Stimulated activated CD4-positive, alpha-beta T cell treated with anti-CD3 and anti-CD28 coated beads, Interleukin-1b, Interleukin-23, amount 100 ng/mL, for 48 hours (primary cell): Measurements from ENCODE around the gene SPOCK3.
"Not testable (repeated sequence)": the region's sequence is repeated elsewhere in the genome, so short reads cannot be mapped to it uniquely, and the experiment has no call there.

ENCODE experiments used
- DNase-seq: peaks from one replicate; pipeline ENCODE4 v3.0.0-alpha.2; 2020

SPOCK3 gene

DNA sequence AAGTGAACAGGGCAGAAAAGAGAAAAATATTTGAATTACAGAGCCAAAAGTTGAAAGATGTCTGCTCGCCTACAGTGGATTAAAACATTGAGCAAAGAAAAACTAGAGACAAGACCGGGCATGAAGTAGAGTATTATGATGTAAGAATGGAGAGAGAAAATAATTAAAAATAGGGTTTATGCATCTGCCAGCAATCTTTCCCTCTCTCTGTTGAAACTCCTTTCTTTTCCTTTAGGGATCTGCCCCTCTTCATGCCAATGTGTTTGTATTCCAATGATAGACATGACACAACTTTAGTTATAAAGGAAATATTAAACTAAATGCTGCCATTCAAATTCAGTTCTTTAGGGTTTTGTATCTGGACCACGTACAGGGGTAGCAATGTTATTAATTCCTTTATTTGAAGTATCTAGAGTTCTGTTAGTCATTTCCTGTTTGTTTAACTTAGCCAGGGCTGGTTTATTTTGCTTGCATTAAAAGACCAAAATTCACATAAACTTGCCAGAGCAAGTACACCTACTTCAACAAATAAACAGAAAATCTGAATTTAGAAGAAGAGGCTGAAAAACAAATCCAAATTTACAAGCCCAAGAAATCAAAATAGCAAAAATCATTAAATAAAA is 202.6 kb downstream of the SPOCK3 start:
- DNase-seq = no peak

- DNase-seq = no peak
Observed at GRCh38 chr4:167028976-167029375, 205.3 kb downstream of the SPOCK3 start.

DNA sequence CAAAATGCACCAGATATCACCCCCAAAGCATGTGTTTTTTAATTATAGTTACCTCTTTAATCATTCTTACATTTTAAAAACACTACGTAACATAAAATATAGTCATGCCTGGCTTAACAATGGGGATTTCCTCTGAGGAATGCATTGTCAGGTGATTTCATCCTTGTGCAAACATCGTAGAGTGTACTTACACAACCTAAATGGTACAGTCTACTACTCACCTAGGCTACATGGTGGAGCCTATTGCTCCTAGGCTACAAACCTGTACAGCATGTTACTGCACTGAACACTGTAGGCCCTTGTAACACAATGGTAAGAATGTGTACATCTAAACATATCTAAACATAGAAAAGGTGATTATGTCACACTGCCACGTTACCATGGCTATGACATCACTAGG is 208.6 kb downstream of the SPOCK3 start:
- no peak for DNase-seq

GRCh38 chr4:167023364-167023925 is 210.8 kb downstream of the SPOCK3 start:
- DNase-seq = no peak

- DNase-seq = peak; percentile 30
Observed at GRCh38 chr4:167021545-167022155, 212.6 kb downstream of the SPOCK3 start.

GRCh38 chr4:167020410-167020809 is 213.9 kb downstream of the SPOCK3 start:
- DNase-seq = no peak

GRCh38 chr4:167014944-167015343 is 219.3 kb downstream of the SPOCK3 start:
- no peak for DNase-seq

DNA sequence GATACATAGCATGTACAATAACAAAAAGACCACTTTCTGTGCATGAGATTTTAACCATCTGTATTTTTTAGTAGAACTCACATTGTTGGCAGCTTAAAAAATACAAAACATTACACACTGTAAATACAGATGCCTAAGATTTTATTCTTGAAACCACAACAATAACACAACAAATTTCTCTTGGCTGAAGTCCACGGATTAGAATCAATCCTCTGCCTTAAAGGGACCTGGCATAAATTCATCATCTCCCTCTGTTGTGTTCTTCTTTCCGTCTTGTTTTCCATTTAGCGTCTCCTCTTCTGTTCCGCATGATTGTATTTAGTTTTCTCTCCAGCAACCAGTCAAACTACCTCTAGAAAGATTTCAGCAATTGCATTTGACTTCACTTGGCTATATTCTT is 231.0 kb downstream of the SPOCK3 start:
- DNase-seq = no peak

GRCh38 chr4:167000141-167000852 is 234.0 kb downstream of the SPOCK3 start:
- no peak for DNase-seq

DNA sequence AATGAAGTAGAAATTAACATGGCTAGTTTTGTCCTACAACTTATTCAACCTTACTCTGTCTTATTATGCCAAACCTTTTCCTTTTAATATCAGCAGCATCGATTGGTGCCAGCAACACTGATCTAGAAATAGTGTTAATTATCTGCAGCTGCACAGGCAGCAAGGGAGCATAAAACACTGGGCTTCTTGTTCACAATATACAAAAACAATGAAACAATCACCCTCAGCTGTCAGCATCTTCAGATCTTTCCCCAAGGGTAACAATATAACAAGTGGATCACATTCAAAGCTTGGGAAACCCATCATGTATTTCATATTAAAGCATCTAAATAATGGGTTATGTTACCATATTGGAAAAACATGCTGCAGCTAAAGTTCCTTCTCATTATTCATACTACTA is 238.1 kb downstream of the SPOCK3 start:
- no peak for DNase-seq

DNA sequence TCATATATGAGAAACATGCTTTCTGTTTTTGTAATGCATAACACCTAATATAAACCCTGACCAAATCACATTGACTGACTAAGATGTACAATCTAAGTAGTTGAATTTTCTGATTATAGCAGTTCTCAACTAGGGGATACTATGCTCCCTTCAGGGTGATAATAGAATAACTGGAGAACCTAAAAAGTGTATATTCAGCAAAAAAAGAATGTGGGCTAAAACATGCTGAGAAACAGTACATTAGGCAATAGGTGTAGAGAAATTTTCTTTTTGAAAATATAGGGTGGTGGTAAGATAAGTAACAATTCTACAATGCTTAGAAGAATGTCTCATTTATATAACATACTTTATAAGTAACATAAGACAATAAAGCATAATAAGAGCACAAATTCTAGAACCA is 239.6 kb downstream of the SPOCK3 start:
- DNase-seq = no peak

GRCh38 chr4:166991006-166991561 is 243.2 kb downstream of the SPOCK3 start:
- no peak for DNase-seq

GRCh38 chr4:166989886-166990285 is 244.4 kb downstream of the SPOCK3 start:
- no peak for DNase-seq

GRCh38 chr4:166987026-166987425 is 247.3 kb downstream of the SPOCK3 start:
- DNase-seq = no peak

GRCh38 chr4:166981847-166982246 is 252.4 kb downstream of the SPOCK3 start:
- no peak for DNase-seq

DNA sequence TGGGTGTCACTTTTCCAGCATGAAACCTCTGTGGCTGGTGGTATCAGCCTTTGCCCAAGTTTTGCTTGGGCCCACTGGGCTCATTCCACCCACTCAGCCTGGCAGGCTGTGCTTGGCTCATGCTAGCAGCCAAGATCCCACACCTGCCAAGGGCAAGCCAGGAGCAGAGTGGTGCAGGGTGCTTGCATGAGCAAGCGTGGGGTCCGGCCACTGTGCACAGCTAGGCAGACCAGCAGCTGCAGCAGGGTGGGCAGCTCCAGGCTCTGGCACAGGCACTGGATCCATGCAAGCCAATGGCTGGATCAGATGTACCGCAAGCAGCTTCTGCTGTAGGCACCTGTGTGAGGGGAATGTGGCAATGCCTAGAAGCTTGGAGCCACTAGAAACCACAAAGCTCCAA is 253.9 kb downstream of the SPOCK3 start:
- no peak for DNase-seq

DNA sequence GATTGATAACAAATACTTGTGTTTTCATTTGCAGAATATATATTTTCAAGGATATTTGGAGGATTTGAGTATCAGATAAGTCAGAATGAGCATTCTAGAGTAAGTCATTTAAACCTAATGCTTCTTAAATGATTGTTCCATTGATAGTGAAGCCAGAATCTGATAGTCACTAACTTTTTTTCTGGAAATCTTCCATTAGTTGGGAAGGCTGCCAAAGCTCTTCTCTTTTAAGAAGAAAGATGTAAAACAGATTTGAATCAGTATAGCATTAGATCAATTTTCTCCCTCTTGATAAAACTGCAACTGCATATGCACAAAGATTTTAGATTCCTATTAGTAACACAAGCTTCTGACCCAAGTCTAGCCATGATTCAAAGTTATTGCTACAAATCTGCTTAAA is 256.7 kb downstream of the SPOCK3 start:
- DNase-seq = no peak

DNA sequence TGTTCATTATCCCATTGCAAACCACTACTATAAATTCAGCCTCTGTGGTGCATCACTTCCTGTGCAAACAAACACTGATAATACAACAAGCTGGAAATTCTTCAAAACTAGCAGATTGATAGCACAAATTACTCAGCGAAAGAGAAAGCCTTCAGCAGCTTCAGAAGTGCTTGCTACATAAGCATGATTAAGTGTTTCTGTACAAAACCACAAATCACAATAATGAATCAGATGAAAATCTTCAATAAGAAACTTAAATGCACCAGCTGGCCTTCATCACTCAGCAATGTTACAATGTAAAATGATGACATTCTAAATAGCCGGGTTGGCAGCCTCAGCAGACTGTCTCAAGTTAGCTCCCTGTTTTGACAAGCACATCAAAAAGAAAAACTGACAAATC is 262.2 kb downstream of the SPOCK3 start:
- no peak for DNase-seq

- not testable (repeated sequence) for DNase-seq
Observed at GRCh38 chr4:166968219-166968618, 266.1 kb downstream of the SPOCK3 start.

GRCh38 chr4:166965562-166965961 is 268.7 kb downstream of the SPOCK3 start:
- no peak for DNase-seq

DNA sequence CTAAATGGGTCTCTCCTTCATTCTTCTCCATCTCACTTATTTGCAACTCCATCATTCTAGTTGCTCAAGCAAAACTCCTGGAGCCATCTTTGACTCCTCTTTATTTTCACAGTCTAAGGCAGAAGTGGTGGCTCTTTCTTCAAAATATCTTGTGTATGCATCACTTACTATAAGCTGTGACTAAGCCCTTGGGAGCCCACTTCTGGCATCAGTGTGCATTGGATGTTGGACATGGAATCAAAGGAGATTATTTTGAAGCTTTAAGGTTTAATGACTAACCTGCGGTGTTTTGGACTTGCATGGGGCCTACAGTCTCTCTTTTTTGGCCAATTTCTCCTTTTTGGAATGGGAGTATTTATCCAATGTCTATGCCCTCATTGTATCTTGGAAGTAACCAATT is 276.8 kb downstream of the SPOCK3 start:
- DNase-seq = no peak

DNA sequence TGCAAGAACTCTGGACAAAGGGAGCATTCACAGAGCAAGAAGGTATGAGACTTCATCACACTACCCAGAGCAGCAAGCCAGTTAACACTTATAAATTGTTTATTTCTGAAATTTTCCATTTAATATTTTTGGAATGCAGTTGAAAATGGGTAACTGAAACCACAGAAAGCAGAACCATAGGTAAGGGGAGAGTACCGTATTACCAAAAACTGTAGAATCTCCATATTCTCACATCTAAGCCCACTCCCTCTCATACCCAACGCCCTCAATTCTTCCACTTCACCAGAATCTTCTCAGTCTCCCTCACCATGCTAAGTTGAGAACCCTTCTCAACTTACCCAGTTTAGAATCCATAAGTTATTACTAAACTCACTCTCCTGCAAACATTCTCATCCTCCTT is 277.8 kb downstream of the SPOCK3 start:
- DNase-seq = no peak

GRCh38 chr4:166941629-166942028 is 292.7 kb downstream of the SPOCK3 start:
- DNase-seq = peak; percentile 39

- no peak for DNase-seq
Observed at GRCh38 chr4:166930464-166930863, 303.8 kb downstream of the SPOCK3 start.
